Activated CD4-positive, alpha-beta T cell treated with anti-CD3 and anti-CD28 coated beads, Interleukin-2, Interleukin-6, amounts not matched to agents 100 ng/mL and 50 ng/mL, durations not matched to agents 16 hours and 8 hours (primary cell): ENCODE results near the gene TOR2A.

Experiments
- DNase-seq: peaks from one replicate; pipeline ENCODE4 v3.0.0-alpha.2; 2020

TOR2A gene

DNA sequence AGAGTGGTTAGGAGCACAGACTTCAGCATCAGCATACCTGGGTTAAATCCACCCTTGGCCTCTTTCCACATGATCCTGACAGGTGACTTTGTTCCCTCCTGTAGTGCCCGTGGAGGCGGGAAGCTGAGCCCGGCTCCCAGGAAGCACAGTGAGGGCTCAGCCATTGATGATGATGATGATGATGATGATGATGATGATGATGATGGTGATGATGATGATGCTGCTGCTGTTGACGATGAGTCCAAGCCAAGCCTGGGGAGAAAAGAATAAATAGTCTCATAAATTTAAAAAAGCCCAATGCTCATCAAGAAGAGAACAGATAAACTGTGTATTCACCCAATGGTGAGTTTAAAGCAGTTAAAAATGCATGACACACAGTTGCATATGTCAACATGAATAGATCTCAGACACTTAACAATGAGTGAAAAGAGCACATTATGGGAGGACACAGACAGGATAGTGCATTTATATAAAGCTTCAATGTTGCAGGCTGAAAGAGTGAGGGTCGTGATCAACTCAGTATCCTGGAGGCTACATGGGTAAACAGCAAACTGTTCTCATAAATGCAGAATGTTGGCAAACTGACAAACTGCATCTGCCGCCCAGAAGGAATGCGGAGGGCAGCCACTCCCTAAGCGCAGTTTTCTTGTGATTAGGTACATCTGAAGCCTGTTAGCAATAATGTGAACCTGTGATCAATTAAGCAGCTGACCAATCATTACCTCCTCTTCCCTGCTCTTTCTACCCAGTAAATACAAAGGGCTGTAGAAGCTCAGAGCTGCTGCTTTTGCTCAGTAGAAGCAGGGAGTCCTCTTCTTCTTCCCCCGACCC is 40.0 kb downstream of the TOR2A start:
- no peak for DNase-seq

DNA sequence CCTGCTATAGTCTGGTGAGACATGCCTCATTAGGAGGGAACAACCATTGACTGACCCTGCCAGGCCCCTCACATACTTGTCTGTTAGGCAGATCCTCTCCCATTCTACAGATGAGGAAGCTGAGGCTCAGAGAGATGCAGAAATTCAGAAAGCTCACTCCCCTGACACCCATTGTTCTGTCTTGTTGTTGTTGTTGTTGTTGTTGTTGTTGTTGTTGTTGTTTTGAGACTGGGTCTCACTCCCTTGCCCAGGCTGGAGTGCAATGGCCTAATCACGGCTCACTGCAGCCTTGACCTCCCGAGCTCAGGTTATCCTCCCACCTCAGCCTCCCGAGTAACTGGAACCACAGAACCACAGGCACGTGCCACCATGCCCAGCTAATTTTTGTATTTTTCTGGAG is 41.4 kb downstream of the TOR2A start:
- DNase-seq: no peak

GRCh38 chr9:127693143-127693542 is 42.0 kb downstream of the TOR2A start:
- DNase-seq: no peak

- DNase-seq: no peak
Observed at GRCh38 chr9:127692071-127692470, 43.0 kb downstream of the TOR2A start.

GRCh38 chr9:127690735-127691134 is 44.4 kb downstream of the TOR2A start:
- no peak for DNase-seq

DNA sequence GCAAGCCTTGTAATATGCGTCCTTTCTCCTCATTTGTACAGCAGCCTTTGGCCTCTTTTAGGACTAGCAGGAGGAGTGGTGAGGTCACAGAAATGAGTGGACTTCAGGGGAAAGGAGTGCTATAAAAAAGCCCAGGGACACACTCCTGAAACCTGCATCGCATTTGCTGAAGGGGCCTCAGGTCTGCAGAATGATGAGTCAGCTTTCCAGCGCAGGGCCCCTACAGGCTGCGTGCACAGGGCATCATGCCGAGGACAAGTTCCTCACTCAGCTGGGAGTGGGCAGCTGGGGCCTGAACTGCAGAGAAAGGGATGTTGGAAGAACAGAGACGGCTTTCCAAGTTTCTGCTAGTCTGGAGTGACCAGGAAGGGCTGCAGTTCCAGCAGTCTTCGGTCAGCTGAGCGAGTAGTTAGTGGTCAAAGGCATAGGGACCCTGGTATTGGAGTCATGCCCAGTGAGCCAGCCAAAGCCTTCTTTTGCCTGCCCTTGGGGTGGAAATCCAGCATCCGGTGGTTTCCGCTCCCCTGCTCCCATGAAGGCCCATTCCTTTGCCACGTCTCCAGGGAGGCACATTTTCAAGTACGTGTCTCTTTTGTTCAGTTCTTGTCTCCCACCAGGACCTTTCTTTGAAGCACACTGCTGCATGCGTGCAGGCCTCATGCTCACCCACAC is 45.6 kb downstream of the TOR2A start:
- DNase-seq: no peak

DNA sequence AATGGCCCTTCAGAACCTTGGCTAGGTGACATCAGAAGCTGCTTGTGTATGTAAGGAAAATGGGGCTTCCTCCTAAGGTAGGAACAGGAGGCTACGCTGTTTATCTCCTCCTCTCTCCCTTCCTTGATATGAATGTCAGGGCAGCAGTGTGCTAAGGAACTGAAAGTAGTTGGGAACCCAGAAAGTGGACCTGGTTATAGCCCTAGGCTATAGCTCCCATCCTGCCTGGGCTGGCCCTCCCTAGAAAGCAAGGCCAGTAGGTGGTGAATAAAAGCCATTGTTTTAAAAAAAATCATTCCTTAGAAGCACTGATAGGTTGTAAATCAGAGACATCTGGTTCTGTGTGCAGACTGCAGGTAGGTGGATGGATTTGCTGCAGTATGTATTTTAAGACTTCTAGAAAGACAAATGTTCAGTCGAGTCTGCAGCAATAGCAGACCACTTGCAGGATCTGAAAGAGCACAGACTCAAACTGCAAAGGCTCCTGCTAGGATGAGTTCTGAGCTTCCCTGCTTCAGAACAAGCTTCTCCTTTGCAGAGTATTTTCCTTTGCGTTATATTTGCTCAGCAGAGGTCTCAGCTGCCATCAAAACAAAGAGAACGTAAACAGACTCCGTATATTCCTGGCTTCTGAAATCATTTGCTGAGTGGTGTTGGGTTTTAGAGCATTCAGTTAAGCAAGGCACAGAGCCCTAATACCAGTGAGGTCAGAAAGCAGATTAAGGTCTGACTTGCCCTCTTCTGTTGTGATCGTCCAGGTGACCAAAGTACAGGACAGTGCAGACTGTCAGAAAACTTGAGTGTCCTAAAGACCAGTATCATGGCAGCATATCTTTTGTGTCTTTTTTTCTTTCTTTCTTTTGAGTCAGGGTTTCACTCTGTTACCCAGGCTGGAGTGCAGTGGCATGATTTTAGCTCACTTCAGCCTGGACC is 48.4 kb downstream of the TOR2A start:
- DNase-seq: no peak

- no peak for DNase-seq
Observed at GRCh38 chr9:127684576-127684975, 50.5 kb downstream of the TOR2A start.

DNA sequence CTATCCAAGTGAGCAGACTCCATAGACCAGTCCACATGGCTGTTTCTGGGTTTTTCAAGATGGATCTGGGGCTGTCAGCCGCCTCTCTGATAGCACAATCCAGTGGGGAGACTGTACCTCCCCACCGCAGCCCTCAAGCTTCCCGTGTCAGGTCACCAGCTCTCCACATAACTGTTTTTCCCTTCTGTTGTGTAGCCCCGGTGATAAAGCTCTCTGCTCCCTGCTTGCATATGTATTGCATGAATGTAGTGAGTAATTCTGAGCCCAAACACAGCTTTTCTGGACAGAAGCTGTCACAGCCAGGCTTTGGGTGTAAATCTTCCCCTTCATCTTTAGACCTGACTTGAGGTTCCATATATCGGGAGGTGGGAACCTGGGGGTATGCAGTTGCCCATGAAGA is 51.4 kb downstream of the TOR2A start:
- no peak for DNase-seq

- no peak for DNase-seq
Observed at GRCh38 chr9:127682351-127683136, 52.5 kb downstream of the TOR2A start.
